Measurements from ENCODE around the gene MAGI1.

DNA sequence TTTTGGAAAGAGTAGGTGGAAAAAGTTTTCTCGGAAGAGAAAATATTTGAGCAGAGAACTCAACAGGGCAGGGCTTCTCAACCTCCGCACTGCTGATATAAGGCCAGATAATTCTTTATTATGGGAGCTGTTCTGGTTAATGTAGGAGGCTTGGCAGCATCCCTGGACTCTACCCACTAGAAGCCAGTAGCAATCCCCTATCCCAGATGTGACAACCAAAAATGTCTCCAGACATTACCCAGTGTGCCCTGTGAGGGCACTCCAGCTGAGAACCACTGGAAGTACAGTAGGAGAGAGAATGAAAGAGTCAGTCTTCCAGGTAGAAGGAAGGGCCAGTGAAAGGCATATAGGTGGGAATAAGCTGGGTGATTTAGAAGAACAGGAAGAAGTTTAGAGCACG is 703.1 kb downstream of the MAGI1 start:
- TF ChIP-seq, protein P1, sequence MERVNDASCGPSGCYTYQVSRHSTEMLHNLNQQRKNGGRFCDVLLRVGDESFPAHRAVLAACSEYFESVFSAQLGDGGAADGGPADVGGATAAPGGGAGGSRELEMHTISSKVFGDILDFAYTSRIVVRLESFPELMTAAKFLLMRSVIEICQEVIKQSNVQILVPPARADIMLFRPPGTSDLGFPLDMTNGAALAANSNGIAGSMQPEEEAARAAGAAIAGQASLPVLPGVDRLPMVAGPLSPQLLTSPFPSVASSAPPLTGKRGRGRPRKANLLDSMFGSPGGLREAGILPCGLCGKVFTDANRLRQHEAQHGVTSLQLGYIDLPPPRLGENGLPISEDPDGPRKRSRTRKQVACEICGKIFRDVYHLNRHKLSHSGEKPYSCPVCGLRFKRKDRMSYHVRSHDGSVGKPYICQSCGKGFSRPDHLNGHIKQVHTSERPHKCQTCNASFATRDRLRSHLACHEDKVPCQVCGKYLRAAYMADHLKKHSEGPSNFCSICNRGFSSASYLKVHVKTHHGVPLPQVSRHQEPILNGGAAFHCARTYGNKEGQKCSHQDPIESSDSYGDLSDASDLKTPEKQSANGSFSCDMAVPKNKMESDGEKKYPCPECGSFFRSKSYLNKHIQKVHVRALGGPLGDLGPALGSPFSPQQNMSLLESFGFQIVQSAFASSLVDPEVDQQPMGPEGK (CRISPR knock-in tag; IDR thresholded peaks at IDR 0.05; ENCODE audit: borderline replicate concordance) = no peak
- no peak for TF ChIP-seq ZNF8 (CRISPR knock-in tag; IDR thresholded peaks at IDR 0.05)
- TF ChIP-seq OSR1 (CRISPR knock-in tag; IDR thresholded peaks at IDR 0.05) = no peak
- TF ChIP-seq, protein P2, sequence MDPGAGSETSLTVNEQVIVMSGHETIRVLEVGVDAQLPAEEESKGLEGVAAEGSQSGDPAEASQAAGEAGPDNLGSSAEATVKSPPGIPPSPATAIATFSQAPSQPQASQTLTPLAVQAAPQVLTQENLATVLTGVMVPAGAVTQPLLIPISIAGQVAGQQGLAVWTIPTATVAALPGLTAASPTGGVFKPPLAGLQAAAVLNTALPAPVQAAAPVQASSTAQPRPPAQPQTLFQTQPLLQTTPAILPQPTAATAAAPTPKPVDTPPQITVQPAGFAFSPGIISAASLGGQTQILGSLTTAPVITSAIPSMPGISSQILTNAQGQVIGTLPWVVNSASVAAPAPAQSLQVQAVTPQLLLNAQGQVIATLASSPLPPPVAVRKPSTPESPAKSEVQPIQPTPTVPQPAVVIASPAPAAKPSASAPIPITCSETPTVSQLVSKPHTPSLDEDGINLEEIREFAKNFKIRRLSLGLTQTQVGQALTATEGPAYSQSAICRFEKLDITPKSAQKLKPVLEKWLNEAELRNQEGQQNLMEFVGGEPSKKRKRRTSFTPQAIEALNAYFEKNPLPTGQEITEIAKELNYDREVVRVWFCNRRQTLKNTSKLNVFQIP (CRISPR knock-in tag; IDR thresholded peaks at IDR 0.05; ENCODE audit: borderline replicate concordance, low read depth) = no peak
- TF ChIP-seq PPARA (CRISPR knock-in tag; IDR thresholded peaks at IDR 0.05; ENCODE audit: borderline replicate concordance) = no peak
- TF ChIP-seq TOX (CRISPR knock-in tag; IDR thresholded peaks at IDR 0.05; ENCODE audit: borderline replicate concordance) = no peak
- TF ChIP-seq, protein P3, sequence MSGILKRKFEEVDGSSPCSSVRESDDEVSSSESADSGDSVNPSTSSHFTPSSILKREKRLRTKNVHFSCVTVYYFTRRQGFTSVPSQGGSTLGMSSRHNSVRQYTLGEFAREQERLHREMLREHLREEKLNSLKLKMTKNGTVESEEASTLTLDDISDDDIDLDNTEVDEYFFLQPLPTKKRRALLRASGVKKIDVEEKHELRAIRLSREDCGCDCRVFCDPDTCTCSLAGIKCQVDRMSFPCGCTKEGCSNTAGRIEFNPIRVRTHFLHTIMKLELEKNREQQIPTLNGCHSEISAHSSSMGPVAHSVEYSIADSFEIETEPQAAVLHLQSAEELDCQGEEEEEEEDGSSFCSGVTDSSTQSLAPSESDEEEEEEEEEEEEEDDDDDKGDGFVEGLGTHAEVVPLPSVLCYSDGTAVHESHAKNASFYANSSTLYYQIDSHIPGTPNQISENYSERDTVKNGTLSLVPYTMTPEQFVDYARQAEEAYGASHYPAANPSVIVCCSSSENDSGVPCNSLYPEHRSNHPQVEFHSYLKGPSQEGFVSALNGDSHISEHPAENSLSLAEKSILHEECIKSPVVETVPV (CRISPR knock-in tag; IDR thresholded peaks at IDR 0.05) = no peak
